MCF 10A (cell line): ENCODE measurements around the gene AP1M1. TPM values are rescaled to one million over a fixed set of nuclear protein-coding genes. Genes with fewer than 3 reads are reported as not detected.

Experiments
- BruUV-seq: library from RNA; stranded (reverse); fragments of 400-500 nt; replicated peaks from 2 replicates; lab custom pipeline; 2021; lab: Mats Ljungman, UMichigan
- CTCF ChIA-PET: fragments of 300-600 bp; sonication (Branson Sonifier 250); formaldehyde crosslinking; extraction: SDS; loops from one replicate; lab custom pipeline; 2021; ENCODE audit warnings: antibody characterized with exemption, inconsistent platforms; lab: Yijun Ruan, JAX
- POLR2A ChIA-PET: fragments of 300-600, 350-650 bp; sonication (Branson Sonifier 250); formaldehyde crosslinking; extraction: SDS; loops from one replicate; lab custom pipeline; 2020; ENCODE audit warnings: antibody characterized with exemption, inconsistent platforms; lab: Yijun Ruan, JAX
- DNase-seq: peaks from one replicate; pipeline ENCODE4 v3.0.0-alpha.2; 2018; ENCODE audit not compliant: unreplicated experiment
- H3K27ac Mint-ChIP-seq: one replicate; pipeline ENCODE4 v1.8.0; 2022; ENCODE audit warnings: mild to moderate bottlenecking, low read depth, mixed read lengths; ENCODE audit not compliant: unreplicated experiment
- H3K27me3 Mint-ChIP-seq: one replicate; pipeline ENCODE4 v1.8.0; 2022; ENCODE audit warnings: mixed read lengths; ENCODE audit not compliant: insufficient read depth, unreplicated experiment
- H3K36me3 Mint-ChIP-seq: one replicate; pipeline ENCODE4 v1.8.0; 2022; ENCODE audit warnings: mild to moderate bottlenecking, moderate library complexity, mixed read lengths; ENCODE audit not compliant: insufficient read depth, unreplicated experiment
- H3K4me1 Mint-ChIP-seq: one replicate; pipeline ENCODE4 v1.8.0; 2022; ENCODE audit warnings: mixed read lengths; ENCODE audit not compliant: insufficient read depth, unreplicated experiment
- H3K4me3 Mint-ChIP-seq: one replicate; pipeline ENCODE4 v1.8.0; 2022; ENCODE audit warnings: mild to moderate bottlenecking, moderate library complexity, mixed read lengths; ENCODE audit not compliant: unreplicated experiment
- H3K9me3 Mint-ChIP-seq: one replicate; pipeline ENCODE4 v1.8.0; 2022; ENCODE audit warnings: mixed read lengths; ENCODE audit not compliant: unreplicated experiment
- CTCF ChIP-seq: fragments of 200-600 bp; IDR thresholded peaks from one replicate; pipeline ENCODE4 v1.8.0; 2022; ENCODE audit warnings: antibody characterized with exemption, mild to moderate bottlenecking; ENCODE audit not compliant: unreplicated experiment
- intact Hi-C: fragments of 100-400 bp; cut with micrococcal nuclease; formaldehyde crosslinking; loops from 2 replicates; pipeline ENCODE4 v1.14.1; 2022
- total RNA-seq: library from RNA; stranded (reverse); gene quantifications from 2 replicates; pipeline ENCODE4 v1.2.3, GENCODE V29; 2022

The AP1M1 gene
- total RNA-seq, 1 experiment from 2014 or later = 53.8 TPM

- Mint-ChIP-seq H3K36me3 (peaks cover 21% of the 10 kb centered on the region), H3K4me1 (peaks cover 31% of the 10 kb centered on the region), H3K4me3 (peak overlapping the region; percentile 74), H3K27me3 (no peaks in the 10 kb centered on the region), H3K27ac (peak overlapping the region; percentile 59), H3K9me3 (no peaks in the 10 kb centered on the region)
- TSS peak; percentile 92 for BruUV-seq
- CTCF ChIA-PET = interaction anchor here (0.6 to 1.1 kb wide), 3 partner anchors 9 to 156 kb away, joined by 3 read pairs; no protein-coding TSS in a partner anchor
- DNase-seq = peak; percentile 33
- intact Hi-C loops = loop anchor here (1.0 kb wide), 1 partner anchor 12 kb away; the partner anchor contains the start of gene FAM32A
- TF ChIP-seq CTCF = no peak
- POLR2A ChIA-PET = interaction anchor here (0.5 to 2.0 kb wide), 6 partner anchors 8 to 1251 kb away, joined by 3 to 24 read pairs (median 3); partner anchors contain the start of genes FAM32A and RAB8A
These were observed 506 bp upstream of the AP1M1 start for GRCh38 chr19:16197188-16197621.

GRCh38 chr19:16198370-16198651, 600 bp downstream of the AP1M1 start:
- no peak for DNase-seq
- Mint-ChIP-seq H3K27ac (no peak overlapping the region), H3K9me3 (no peaks in the 10 kb centered on the region), H3K36me3 (peaks cover 21% of the 10 kb centered on the region), H3K27me3 (no peaks in the 10 kb centered on the region), H3K4me3 (peak overlapping the region; percentile 74), H3K4me1 (peaks cover 31% of the 10 kb centered on the region)
- TF ChIP-seq CTCF = no peak
- intact Hi-C loops = no loop called here
- ChIA-PET POLR2A (interaction anchor here (0.7 to 2.0 kb wide), 3 partner anchors 13 to 157 kb away, joined by 3 to 24 read pairs (median 3); partner anchors contain the start of gene FAM32A), CTCF (interaction anchor here (0.7 kb wide), 2 partner anchors 13 to 19 kb away, joined by 3 read pairs; partner anchors contain the start of gene FAM32A)
- no TSS peak for BruUV-seq

GRCh38 chr19:16199275-16199932, 1.7 kb downstream of the AP1M1 start:
- no TSS peak for BruUV-seq
- Mint-ChIP-seq H3K27ac (peak overlapping the region; percentile 78), H3K36me3 (peaks cover 29% of the 10 kb centered on the region), H3K27me3 (no peaks in the 10 kb centered on the region), H3K9me3 (no peaks in the 10 kb centered on the region), H3K4me1 (peaks cover 31% of the 10 kb centered on the region), H3K4me3 (peak overlapping the region; percentile 74)
- intact Hi-C loops = no loop called here
- TF ChIP-seq CTCF = no peak
- DNase-seq = no peak
- ChIA-PET POLR2A (no interaction called here), CTCF (interaction anchor here (0.6 kb wide), 1 partner anchor 1266 kb away, joined by 3 read pairs; no protein-coding TSS in a partner anchor)
